ENCODE measurements around the gene ZNF699.
"Not testable (repeated sequence)": the region's sequence is repeated elsewhere in the genome, so short reads cannot be mapped to it uniquely, and the experiment has no call there.

Gene ZNF699

GRCh38 chr19:9321338-9321737 lies 11.7 kb upstream of the ZNF699 start:
- peaks cover 14 to 26% of the 10 kb centered on the region in 2 donors for H3K36me3 Mint-ChIP-seq
- no peak for DNase-seq
- H3K27me3 Mint-ChIP-seq, result no peaks in the 10 kb centered on the region
- peaks cover 5 to 14% of the 10 kb centered on the region in 2 donors for H3K4me1 Mint-ChIP-seq
- no peak overlapping the region for H3K4me3 Mint-ChIP-seq
- no peak overlapping the region for H3K27ac Mint-ChIP-seq
- peaks cover 0 to 9% of the 10 kb centered on the region in 2 donors for H3K9me3 Mint-ChIP-seq
- no peak for ATAC-seq (replicated peaks)

GRCh38 chr19:9313756-9314155 lies 4.1 kb upstream of the ZNF699 start:
- H3K36me3 Mint-ChIP-seq, result peaks cover 0 to 12% of the 10 kb centered on the region in 2 donors
- H3K9me3 Mint-ChIP-seq, result peaks cover 9 to 15% of the 10 kb centered on the region in 2 donors
- DNase-seq (no peak), ATAC-seq (replicated peaks) (no peak)
- peaks cover 6% of the 10 kb centered on the region in 2 donors for H3K4me1 Mint-ChIP-seq
- no peak overlapping the region for H3K27ac Mint-ChIP-seq
- H3K4me3 Mint-ChIP-seq, result no peak overlapping the region
- H3K27me3 Mint-ChIP-seq, result peaks cover 12 to 15% of the 10 kb centered on the region in 2 donors

- no peak for DNase-seq
- Mint-ChIP-seq H3K4me1 (peaks cover 7 to 19% of the 10 kb centered on the region in 2 donors), H3K36me3 (peaks cover 5 to 14% of the 10 kb centered on the region in 2 donors), H3K27me3 (peaks cover 2 to 6% of the 10 kb centered on the region in 2 donors), H3K27ac (peak overlapping the region; percentile 96), H3K9me3 (peaks cover 2 to 5% of the 10 kb centered on the region in 2 donors), H3K4me3 (peak overlapping the region; percentile 92 to 93)
- peak; percentile 76 for ATAC-seq (replicated peaks)
Observed at GRCh38 chr19:9309974-9310446, 372 bp upstream of the ZNF699 start.

- no peak for ATAC-seq (replicated peaks)
- no peak for DNase-seq
- peaks cover 23 to 30% of the 10 kb centered on the region in 2 donors for H3K36me3 Mint-ChIP-seq
- no peaks in the 10 kb centered on the region for H3K27me3 Mint-ChIP-seq
- H3K4me1 Mint-ChIP-seq, result peaks cover 7 to 19% of the 10 kb centered on the region in 2 donors
- peak overlapping the region; percentile 92 to 93 for H3K4me3 Mint-ChIP-seq
- H3K9me3 Mint-ChIP-seq, result peaks cover 0 to 2% of the 10 kb centered on the region in 2 donors
- no peak overlapping the region for H3K27ac Mint-ChIP-seq
Observed at GRCh38 chr19:9308091-9308770, 1.4 kb downstream of the ZNF699 start.

- Mint-ChIP-seq H3K27me3 (no peaks in the 10 kb centered on the region), H3K9me3 (peaks cover 6 to 7% of the 10 kb centered on the region in 2 donors), H3K4me3 (no peak overlapping the region), H3K4me1 (peaks cover 7 to 19% of the 10 kb centered on the region in 2 donors), H3K36me3 (peaks cover 39 to 47% of the 10 kb centered on the region in 2 donors), H3K27ac (no peak overlapping the region)
- ATAC-seq (replicated peaks), result no peak
- DNase-seq, result no peak
Observed at GRCh38 chr19:9306443-9306842, 3.2 kb downstream of the ZNF699 start.

GRCh38 chr19:9296336-9296735 lies 13.3 kb downstream of the ZNF699 start:
- H3K9me3 Mint-ChIP-seq, result peaks cover 40% of the 10 kb centered on the region in 2 donors
- H3K4me1 Mint-ChIP-seq, result no peaks in the 10 kb centered on the region
- no peak overlapping the region for H3K4me3 Mint-ChIP-seq
- H3K27me3 Mint-ChIP-seq, result no peaks in the 10 kb centered on the region
- ATAC-seq (replicated peaks) (no peak), DNase-seq (no peak)
- H3K27ac Mint-ChIP-seq, result no peak overlapping the region
- H3K36me3 Mint-ChIP-seq, result peaks cover 80 to 88% of the 10 kb centered on the region in 2 donors

GRCh38 chr19:9295411-9295849 lies 14.2 kb downstream of the ZNF699 start:
- no peaks in the 10 kb centered on the region for H3K4me1 Mint-ChIP-seq
- H3K9me3 Mint-ChIP-seq, result peaks cover 34 to 36% of the 10 kb centered on the region in 2 donors
- no peak overlapping the region for H3K27ac Mint-ChIP-seq
- H3K27me3 Mint-ChIP-seq, result no peaks in the 10 kb centered on the region
- no peak overlapping the region for H3K4me3 Mint-ChIP-seq
- DNase-seq, result no peak
- H3K36me3 Mint-ChIP-seq, result peaks cover 75 to 83% of the 10 kb centered on the region in 2 donors
- ATAC-seq (replicated peaks), result no peak

- DNase-seq, result no peak
- ATAC-seq (replicated peaks), result no peak
- no peak overlapping the region for H3K27ac Mint-ChIP-seq
- H3K4me3 Mint-ChIP-seq, result no peak overlapping the region
- peaks cover 0 to 2% of the 10 kb centered on the region in 2 donors for H3K27me3 Mint-ChIP-seq
- H3K36me3 Mint-ChIP-seq, result peaks cover 47% of the 10 kb centered on the region in 2 donors
- H3K9me3 Mint-ChIP-seq, result peaks cover 21 to 28% of the 10 kb centered on the region in 2 donors
- H3K4me1 Mint-ChIP-seq, result no peaks in the 10 kb centered on the region
Observed at GRCh38 chr19:9289231-9289884, 20.3 kb downstream of the ZNF699 start.

GRCh38 chr19:9283485-9283884 lies 26.2 kb downstream of the ZNF699 start:
- peaks cover 5 to 12% of the 10 kb centered on the region in 2 donors for H3K36me3 Mint-ChIP-seq
- peaks cover 24 to 47% of the 10 kb centered on the region in 2 donors for H3K27me3 Mint-ChIP-seq
- peak overlapping the region; percentile 55 to 86 for H3K4me3 Mint-ChIP-seq
- not testable (repeated sequence) for H3K4me1 Mint-ChIP-seq; ATAC-seq (replicated peaks); H3K27ac Mint-ChIP-seq
- peak; percentile 4 for DNase-seq
- H3K9me3 Mint-ChIP-seq, result peaks cover 10 to 23% of the 10 kb centered on the region in 2 donors

- no peaks in the 10 kb centered on the region for H3K4me1 Mint-ChIP-seq
- peaks cover 0 to 3% of the 10 kb centered on the region in 2 donors for H3K9me3 Mint-ChIP-seq
- no peaks in the 10 kb centered on the region for H3K36me3 Mint-ChIP-seq
- H3K27me3 Mint-ChIP-seq, result peaks cover 14 to 17% of the 10 kb centered on the region in 2 donors
- no peak for DNase-seq
- ATAC-seq (replicated peaks), result no peak
- no peak overlapping the region for H3K27ac Mint-ChIP-seq
- H3K4me3 Mint-ChIP-seq, result no peak overlapping the region
Observed at GRCh38 chr19:9251236-9251635, 58.4 kb downstream of the ZNF699 start.

GRCh38 chr19:9250630-9251029 lies 59.0 kb downstream of the ZNF699 start, which contains the start of gene OR7E24:
Gene OR7E24 (plus strand): TSS chr19:9250930. CDS start chr19:9251044, 114 bp downstream.
- Mint-ChIP-seq H3K27me3 (peaks cover 14 to 17% of the 10 kb centered on the region in 2 donors), H3K4me1 (no peaks in the 10 kb centered on the region), H3K36me3 (no peaks in the 10 kb centered on the region), H3K9me3 (peaks cover 0 to 3% of the 10 kb centered on the region in 2 donors), H3K27ac (no peak within 1 kb of the TSS), H3K4me3 (no peak within 1 kb of the TSS)
- no peak for DNase-seq
- no peak for ATAC-seq (replicated peaks)

Measured in stimulated activated naive B cell treated with anti-CD40 and anti-IgM and Interleukin-4, amounts not matched to agents 10 μg/mL and 1 μg/mL and 100 μg/mL, for 72 hours (primary cell).